Uterus (tissue), 4 donors: ENCODE measurements around the gene DCTN3. TPM values are rescaled to one million over a fixed set of nuclear protein-coding genes. Genes with fewer than 3 reads are reported as not detected.

Experiments
- DNase-seq, 2 donors: peaks; one replicate each; pipeline ENCODE4 v3.0.0-alpha.2; 2019 to 2020
- H3K27ac ChIP-seq, 2 donors: fragments of 200-600 bp; sonication (generic); 1 replicate in 1 of 2; 2 replicates in 1 of 2; pipeline ENCODE4 v1.5.1; 2016 to 2018
- H3K27me3 ChIP-seq, 2 donors: fragments of 200-600 bp; sonication (generic); one replicate each; pipeline ENCODE4 v1.5.1; 2018 to 2019; ENCODE audit warnings: control low read depth in 1 of 2
- H3K36me3 ChIP-seq, 2 donors: fragments of 200-600 bp; sonication (generic); one replicate each; pipeline ENCODE4 v1.5.1; 2019; ENCODE audit warnings: control low read depth in 1 of 2
- H3K4me1 ChIP-seq, 2 donors: fragments of 200-600 bp; sonication (generic); one replicate each; pipeline ENCODE4 v1.5.1; 2018 to 2019; ENCODE audit warnings: control low read depth in 1 of 2
- H3K4me3 ChIP-seq, 2 donors: fragments of 200-600 bp; sonication (generic); 1 replicate in 1 of 2; 2 replicates in 1 of 2; pipeline ENCODE4 v1.5.1; 2018 to 2019; ENCODE audit warnings: mild to moderate bottlenecking in 1 of 2
- H3K9me3 ChIP-seq, 2 donors: fragments of 200-600 bp; sonication (generic); one replicate each; pipeline ENCODE4 v1.5.1; 2019; ENCODE audit warnings: control low read depth in 1 of 2
- POLR2A ChIP-seq, 2 donors: fragments of 450-650 bp; IDR thresholded peaks; one replicate each; pipeline ENCODE4 v1.6.1; 2016; ENCODE audit warnings: antibody characterized with exemption in 2 of 2, mild to moderate bottlenecking in 1 of 2, moderate library complexity in 1 of 2
- intact Hi-C: fragments of 100-400 bp; cut with DNase I; formaldehyde crosslinking; loops from one replicate; pipeline ENCODE4 v1.15.1; 2023; ENCODE audit warnings: low total_unique reads
- total RNA-seq, 4 donors: library from RNA; depleted of rRNA in 3 of 4; stranded (reverse); fragments of >200 nt in 3 of 4; gene quantifications; one replicate each; pipeline versions ENCODE4 v1.1.0 to v1.2.4, GENCODE V29; 2014 to 2023
- TF ChIP-seq, protein P1 (sequence below), 4 experiments: fragments of 200-600 bp in 2 of 4; fragments of 450-650 bp in 2 of 4; sonication (generic) in 2 of 4; IDR thresholded peaks; one replicate each; pipeline ENCODE4 v1.5.1; 2016 to 2019; ENCODE audit warnings: antibody characterized with exemption in 4 of 4, mild to moderate bottlenecking in 2 of 4, moderate library complexity in 1 of 4
- donor health status: DM: yes; HTN: yes; CAD: no.

Gene DCTN3
- total RNA-seq, 4 donors from 2014 or later = 27.7 to 98.0 (median 58.6) TPM

DNA sequence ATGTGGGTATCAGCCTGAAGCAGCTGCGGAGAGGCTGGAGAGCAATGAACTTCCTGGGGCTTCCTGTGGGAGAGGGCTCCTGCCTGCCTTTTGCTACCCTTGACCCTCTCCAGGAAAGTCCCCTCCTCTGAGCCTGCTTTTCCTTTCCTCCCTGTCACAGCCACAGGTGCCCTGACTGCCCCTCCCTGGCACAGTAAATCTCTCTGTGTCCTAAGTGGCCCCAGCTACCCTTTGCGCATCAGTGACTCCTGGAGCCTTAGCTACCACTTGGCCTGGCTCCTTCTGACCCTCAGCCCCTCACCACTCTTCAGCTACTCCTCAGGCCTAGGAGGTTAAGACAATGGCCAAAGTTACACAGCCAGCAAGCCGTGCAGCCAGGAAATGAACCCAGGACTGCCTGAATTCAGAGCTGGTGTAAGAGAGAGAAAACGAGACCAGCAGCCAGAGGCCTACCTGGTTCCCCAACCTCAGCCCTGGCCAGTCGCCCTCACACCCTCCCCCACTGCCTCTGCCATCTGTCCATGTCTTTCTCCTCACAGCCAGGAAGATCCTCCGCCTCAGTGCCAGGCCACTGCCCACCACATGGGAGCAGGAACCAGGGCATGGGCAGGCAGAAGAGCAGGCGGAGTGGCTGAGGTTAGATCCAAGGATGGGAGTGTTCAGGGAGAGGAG, 49.4 kb downstream of the DCTN3 start:
- no peak overlapping the region for H3K27ac ChIP-seq
- intact Hi-C loops = no loop called here
- H3K9me3 ChIP-seq = no peaks in the 10 kb centered on the region
- H3K27me3 ChIP-seq = no peaks in the 10 kb centered on the region
- H3K4me3 ChIP-seq = no peak overlapping the region
- no peaks in the 10 kb centered on the region for H3K4me1 ChIP-seq
- DNase-seq = no peak
- no peaks in the 10 kb centered on the region for H3K36me3 ChIP-seq
- TF ChIP-seq, protein P1, sequence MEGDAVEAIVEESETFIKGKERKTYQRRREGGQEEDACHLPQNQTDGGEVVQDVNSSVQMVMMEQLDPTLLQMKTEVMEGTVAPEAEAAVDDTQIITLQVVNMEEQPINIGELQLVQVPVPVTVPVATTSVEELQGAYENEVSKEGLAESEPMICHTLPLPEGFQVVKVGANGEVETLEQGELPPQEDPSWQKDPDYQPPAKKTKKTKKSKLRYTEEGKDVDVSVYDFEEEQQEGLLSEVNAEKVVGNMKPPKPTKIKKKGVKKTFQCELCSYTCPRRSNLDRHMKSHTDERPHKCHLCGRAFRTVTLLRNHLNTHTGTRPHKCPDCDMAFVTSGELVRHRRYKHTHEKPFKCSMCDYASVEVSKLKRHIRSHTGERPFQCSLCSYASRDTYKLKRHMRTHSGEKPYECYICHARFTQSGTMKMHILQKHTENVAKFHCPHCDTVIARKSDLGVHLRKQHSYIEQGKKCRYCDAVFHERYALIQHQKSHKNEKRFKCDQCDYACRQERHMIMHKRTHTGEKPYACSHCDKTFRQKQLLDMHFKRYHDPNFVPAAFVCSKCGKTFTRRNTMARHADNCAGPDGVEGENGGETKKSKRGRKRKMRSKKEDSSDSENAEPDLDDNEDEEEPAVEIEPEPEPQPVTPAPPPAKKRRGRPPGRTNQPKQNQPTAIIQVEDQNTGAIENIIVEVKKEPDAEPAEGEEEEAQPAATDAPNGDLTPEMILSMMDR (IDR thresholded peaks at IDR 0.05) = no peak
- no peak for TF ChIP-seq POLR2A (IDR thresholded peaks at IDR 0.05)

DNA sequence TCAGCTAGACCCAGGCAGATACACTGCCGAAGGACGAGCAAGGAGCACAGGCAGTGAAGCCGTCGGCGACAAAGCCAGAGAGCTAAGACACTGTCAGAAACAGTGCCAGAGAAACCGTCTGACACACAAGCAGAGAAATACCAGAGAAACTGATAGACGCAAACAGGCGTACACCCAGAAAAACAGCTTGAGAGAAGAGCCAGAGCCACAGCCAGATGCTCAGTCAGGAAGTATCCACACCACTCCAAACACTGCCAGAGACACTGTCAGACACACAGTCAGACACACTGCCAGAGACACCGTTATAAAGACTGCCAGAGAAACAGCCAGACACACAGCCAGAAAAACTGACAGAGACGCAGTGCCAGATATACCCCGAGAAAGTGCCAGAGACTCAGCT, 49.9 kb downstream of the DCTN3 start:
- Histone ChIP-seq H3K27me3 (no peaks in the 10 kb centered on the region), H3K27ac (no peak overlapping the region), H3K4me1 (no peaks in the 10 kb centered on the region), H3K36me3 (no peaks in the 10 kb centered on the region), H3K4me3 (no peak overlapping the region), H3K9me3 (no peaks in the 10 kb centered on the region)
- TF ChIP-seq, protein P1 (IDR thresholded peaks at IDR 0.05) = no peak
- no peak for TF ChIP-seq POLR2A (IDR thresholded peaks at IDR 0.05)
- intact Hi-C loops = no loop called here
- DNase-seq = no peak

DNA sequence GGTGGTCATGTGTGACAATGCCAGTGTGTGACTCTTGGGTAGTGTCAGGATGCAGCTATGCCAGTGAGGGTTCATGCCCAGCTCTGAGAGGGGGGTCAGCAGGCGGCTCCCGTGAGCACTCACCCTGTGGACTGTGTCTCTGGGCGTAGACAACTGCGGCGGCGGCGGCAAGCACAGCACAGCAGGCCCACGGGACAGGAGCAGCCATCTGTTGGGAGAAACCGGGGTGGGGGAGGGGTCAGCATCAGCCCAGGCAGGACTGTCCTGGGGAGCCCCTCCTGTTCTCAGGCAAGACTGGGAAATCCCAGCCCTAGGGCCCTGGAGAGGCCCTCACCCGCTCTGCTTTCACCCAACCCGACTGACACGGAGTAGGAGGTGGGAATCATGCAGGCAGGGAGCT, 51.5 kb downstream of the DCTN3 start:
- no peak overlapping the region for H3K4me3 ChIP-seq
- no peak overlapping the region for H3K27ac ChIP-seq
- intact Hi-C loops = no loop called here
- DNase-seq = no peak
- H3K9me3 ChIP-seq = no peaks in the 10 kb centered on the region
- no peaks in the 10 kb centered on the region for H3K4me1 ChIP-seq
- TF ChIP-seq, protein P1 (IDR thresholded peaks at IDR 0.05) = no peak
- no peak for TF ChIP-seq POLR2A (IDR thresholded peaks at IDR 0.05)
- no peaks in the 10 kb centered on the region for H3K27me3 ChIP-seq
- no peaks in the 10 kb centered on the region for H3K36me3 ChIP-seq

DNA sequence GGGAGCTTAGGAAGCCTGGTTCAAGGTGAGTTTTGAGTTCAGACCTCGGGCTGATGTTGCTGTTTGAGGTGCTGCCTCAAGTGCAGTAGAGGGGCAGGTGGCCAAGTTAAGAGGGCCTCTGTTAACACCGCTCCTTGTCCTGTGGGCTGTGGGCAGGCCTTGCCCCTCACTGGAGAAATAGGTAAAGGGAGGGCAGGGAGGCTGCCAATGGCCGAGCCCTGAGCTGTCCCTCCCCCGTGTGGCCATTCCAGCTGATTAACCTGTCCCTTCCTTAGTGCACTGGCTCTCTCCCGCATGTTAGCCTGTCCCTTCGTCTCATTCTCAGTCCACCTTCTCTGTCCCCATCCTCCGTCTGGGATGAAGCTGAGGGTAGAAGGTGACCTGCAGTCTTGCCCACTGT, 52.2 kb downstream of the DCTN3 start:
- TF ChIP-seq, protein P1 (IDR thresholded peaks at IDR 0.05) = no peak
- no peak for TF ChIP-seq POLR2A (IDR thresholded peaks at IDR 0.05)
- intact Hi-C loops = no loop called here
- Histone ChIP-seq H3K4me1 (no peaks in the 10 kb centered on the region), H3K27me3 (no peaks in the 10 kb centered on the region), H3K9me3 (no peaks in the 10 kb centered on the region), H3K27ac (no peak overlapping the region), H3K36me3 (no peaks in the 10 kb centered on the region), H3K4me3 (no peak overlapping the region)
- DNase-seq = no peak

DNA sequence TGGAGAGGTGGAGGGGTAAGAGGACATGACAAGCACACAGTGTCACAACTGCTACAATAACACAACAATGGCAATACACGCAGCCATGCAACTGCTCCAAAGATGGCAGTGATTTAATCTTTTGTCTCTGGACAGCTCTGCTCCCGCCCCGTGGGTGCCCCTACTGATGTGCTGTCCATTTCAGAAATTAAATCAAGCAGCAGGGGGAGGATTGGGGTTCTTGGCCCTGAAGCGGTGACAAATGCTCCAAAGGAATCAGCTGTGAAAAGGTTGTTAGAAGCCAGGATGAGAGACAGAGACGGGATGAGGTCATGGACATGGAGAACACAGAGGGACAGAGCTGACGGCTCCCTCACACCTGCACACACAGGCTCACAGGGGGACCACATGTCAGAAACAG, 53.3 kb downstream of the DCTN3 start:
- no peak for DNase-seq
- no peaks in the 10 kb centered on the region for H3K4me1 ChIP-seq
- no peaks in the 10 kb centered on the region for H3K9me3 ChIP-seq
- H3K27ac ChIP-seq = no peak overlapping the region
- H3K36me3 ChIP-seq = no peaks in the 10 kb centered on the region
- H3K27me3 ChIP-seq = no peaks in the 10 kb centered on the region
- TF ChIP-seq POLR2A (IDR thresholded peaks at IDR 0.05) = no peak
- intact Hi-C loops = no loop called here
- no peak overlapping the region for H3K4me3 ChIP-seq

DNA sequence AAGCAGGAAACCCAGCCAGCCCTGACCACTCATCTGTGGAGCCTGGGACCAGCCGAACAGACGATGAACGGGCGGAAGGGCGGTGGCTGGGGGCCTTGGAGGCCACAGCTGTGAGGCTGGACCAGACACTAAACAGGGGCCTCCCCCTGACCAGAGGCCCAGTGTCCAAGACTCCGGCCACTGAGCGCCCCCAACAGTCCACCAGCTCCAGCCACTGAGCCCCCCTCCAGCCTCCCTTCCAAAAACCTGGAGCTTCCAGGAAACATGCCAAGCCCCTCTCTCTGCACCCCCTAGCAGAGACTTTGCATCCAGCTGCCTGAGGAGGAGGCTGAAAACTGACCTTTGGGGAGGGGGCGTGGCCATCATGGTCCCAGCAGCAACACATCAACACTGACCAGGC, 54.0 kb downstream of the DCTN3 start:
- intact Hi-C loops = no loop called here
- no peaks in the 10 kb centered on the region for H3K4me1 ChIP-seq
- no peak overlapping the region for H3K27ac ChIP-seq
- TF ChIP-seq, protein P1 (IDR thresholded peaks at IDR 0.05) = no peak
- no peak for TF ChIP-seq POLR2A (IDR thresholded peaks at IDR 0.05)
- no peaks in the 10 kb centered on the region for H3K9me3 ChIP-seq
- DNase-seq = no peak
- H3K4me3 ChIP-seq = no peak overlapping the region
- no peaks in the 10 kb centered on the region for H3K27me3 ChIP-seq
- no peaks in the 10 kb centered on the region for H3K36me3 ChIP-seq
